WTC11 (cell line): Measurements from ENCODE around the gene WDFY3.

ENCODE experiments used
- ATF1 ChIP-seq: sonication (generic); formaldehyde crosslinking; IDR thresholded peaks from 2 replicates; pipeline ENCODE4 v1.8.1; 2023; ENCODE audit warnings: mild to moderate bottlenecking, moderate library complexity, missing genetic modification reagents
- CREB1 ChIP-seq: sonication (generic); formaldehyde crosslinking; IDR thresholded peaks from 2 replicates; pipeline ENCODE4 v1.8.0; 2023; ENCODE audit warnings: mild to moderate bottlenecking, missing genetic modification reagents
- CTCF ChIP-seq: fragments of 200-600 bp; IDR thresholded peaks from 2 replicates; pipeline ENCODE4 v1.8.0; 2022; ENCODE audit warnings: antibody characterized with exemption
- E2F5 ChIP-seq: sonication (generic); formaldehyde crosslinking; IDR thresholded peaks from 2 replicates; pipeline ENCODE4 v1.8.1; 2022; ENCODE audit warnings: mild to moderate bottlenecking, moderate library complexity, missing genetic modification reagents
- ZNF416 ChIP-seq: fragments of 250-450 bp; sonication (Bioruptor Pico); IDR thresholded peaks from 2 replicates; pipeline ENCODE4 v1.9.0; 2021; ENCODE audit warnings: mild to moderate bottlenecking, inconsistent platforms

GRCh38 chr4:84737656-84738055 is 228.8 kb downstream of the WDFY3 start:
- TF ChIP-seq CTCF: no peak
- TF ChIP-seq CREB1 (CRISPR knock-in tag): no peak
- no peak for TF ChIP-seq E2F5 (CRISPR knock-in tag)
- TF ChIP-seq ZNF416 (CRISPR knock-in tag): no peak
- TF ChIP-seq ATF1: no peak
